Kidney (tissue), 14 donors: ENCODE results near the gene KCP. TPM values are rescaled to one million over a fixed set of nuclear protein-coding genes. Genes with fewer than 3 reads are reported as not detected.

Experiments used
- DNase-seq, 5 donors: peaks; one replicate each; pipeline ENCODE4 v3.0.0-alpha.2; 2013 to 2020
- FAIRE-seq: peaks from 2 replicates; lab custom pipeline; 2012; peaks lifted over from hg19 to GRCh38; lab: Jason Lieb, UNC
- H3K27ac ChIP-seq, 2 donors: one replicate each; pipeline ENCODE4 v1.7.0; 2013; ENCODE audit warnings: low read depth in 2 of 2, low read length in 2 of 2, inconsistent platforms in 1 of 2
- H3K27me3 ChIP-seq: one replicate; pipeline ENCODE4 v1.7.1; 2013; ENCODE audit warnings: low read length, inconsistent platforms; ENCODE audit not compliant: control insufficient read depth, insufficient read depth
- H3K36me3 ChIP-seq, 3 donors: one replicate each; pipeline versions ENCODE4 v1.7.0 to v1.7.1; 2013; ENCODE audit warnings: low read length in 3 of 3, control low read depth in 1 of 3, inconsistent platforms in 1 of 3; ENCODE audit not compliant: insufficient read depth in 3 of 3, control insufficient read depth in 2 of 3
- H3K4me1 ChIP-seq, 3 donors: one replicate each; pipeline versions ENCODE4 v1.7.0 to v1.7.1; 2013; ENCODE audit warnings: low read length in 3 of 3, inconsistent platforms in 1 of 3, low read depth in 1 of 3; ENCODE audit not compliant: control insufficient read depth in 2 of 3, insufficient read depth in 2 of 3
- H3K4me3 ChIP-seq, 3 donors: one replicate each; pipeline versions ENCODE4 v1.7.0 to v1.8.1; 2013; ENCODE audit warnings: low read length in 3 of 3, control low read depth in 1 of 3, inconsistent platforms in 1 of 3
- H3K9ac ChIP-seq, 3 donors: one replicate each; pipeline versions ENCODE4 v1.7.0 to v1.7.1; 2013; ENCODE audit warnings: low read length in 3 of 3, control low read depth in 1 of 3, inconsistent platforms in 1 of 3
- H3K9me3 ChIP-seq, 3 donors: one replicate each; pipeline versions ENCODE4 v1.7.0 to v1.7.1; 2013; ENCODE audit warnings: low read length in 3 of 3, control low read depth in 1 of 3, inconsistent platforms in 1 of 3; ENCODE audit not compliant: control insufficient read depth in 2 of 3, insufficient read depth in 1 of 3
- CTCF ChIP-seq: IDR thresholded peaks from 3 replicates; pipeline ENCODE4 v1.5.1; 2012; ENCODE audit warnings: mild to moderate bottlenecking, moderate library complexity, borderline replicate concordance; ENCODE audit not compliant: insufficient read depth; ENCODE audit errors: extremely low read depth
- intact Hi-C: fragments of 100-400 bp; cut with DNase I; formaldehyde crosslinking; loops from one replicate; pipeline ENCODE4 v1.11.1; 2022
- polyA plus RNA-seq: library from polyadenylated mRNA; stranded (reverse); fragments of 350-450 nt; fragmentation: Illumina TruSeq; extraction: RNeasy Lipid Tissue Mini Kit (QIAGEN cat#74804); gene quantifications from one replicate; pipeline ENCODE4 v1.2.3, GENCODE V29; 2014; ENCODE audit warnings: low read depth, low replicate concordance; ENCODE audit not compliant: insufficient read depth
- total RNA-seq: library from RNA; stranded (reverse); fragmentation: NEBNext Ultra II Directional; extraction: Animal tissue kit (Norgen Biotek cat#: 25700); gene quantifications from one replicate; pipeline ENCODE4 v1.2.1, GENCODE V29; 2021
- donor health status: control.
- donor health status: control.
- donor health status: control.
- donor health status: control.
- donor health status: control.
- donor health status: DM: yes; HTN: yes; CAD: no.
- donor health status: Normal renal cell carcinoma (clear cell type).

Gene KCP
- total and polyA plus RNA-seq, 2 donors from 2014 or later = 7.7 to 44.6 TPM

GRCh38 chr7:128856001-128856718, 54.3 kb downstream of the KCP start:
- no peak for TF ChIP-seq CTCF
- FAIRE-seq (no peak), DNase-seq (no peak)
- Histone ChIP-seq H3K9me3 (no peaks in the 10 kb centered on the region), H3K36me3 (no peaks in the 10 kb centered on the region), H3K4me1 (peaks cover 0 to 6% (median 0%) of the 10 kb centered on the region in 3 donors), H3K27me3 (no peaks in the 10 kb centered on the region), H3K9ac (no peak overlapping the region), H3K27ac (no peak overlapping the region), H3K4me3 (no peak overlapping the region)
- intact Hi-C loops = no loop called here

GRCh38 chr7:128855559-128855958, 55.0 kb downstream of the KCP start:
- Histone ChIP-seq H3K4me1 (peaks cover 0 to 7% (median 0%) of the 10 kb centered on the region in 3 donors), H3K27ac (no peak overlapping the region), H3K36me3 (no peaks in the 10 kb centered on the region), H3K9ac (no peak overlapping the region), H3K9me3 (no peaks in the 10 kb centered on the region), H3K27me3 (no peaks in the 10 kb centered on the region), H3K4me3 (no peak overlapping the region)
- TF ChIP-seq CTCF = no peak
- FAIRE-seq = no peak
- DNase-seq = no peak
- intact Hi-C loops = no loop called here

- Histone ChIP-seq H3K4me1 (peaks cover 0 to 5% (median 0%) of the 10 kb centered on the region in 3 donors), H3K4me3 (no peak overlapping the region), H3K9ac (no peak overlapping the region), H3K36me3 (no peaks in the 10 kb centered on the region), H3K9me3 (no peaks in the 10 kb centered on the region), H3K27ac (no peak overlapping the region), H3K27me3 (no peaks in the 10 kb centered on the region)
- DNase-seq (no peak), FAIRE-seq (no peak)
- no peak for TF ChIP-seq CTCF
- intact Hi-C loops = no loop called here
These were observed 56.1 kb downstream of the KCP start for GRCh38 chr7:128854396-128854795.

- H3K9ac ChIP-seq = no peak overlapping the region
- peaks cover 0 to 5% (median 0%) of the 10 kb centered on the region in 3 donors for H3K4me1 ChIP-seq
- H3K36me3 ChIP-seq = no peaks in the 10 kb centered on the region
- DNase-seq = no peak
- TF ChIP-seq CTCF = no peak
- intact Hi-C loops = no loop called here
- no peak for FAIRE-seq
- no peak overlapping the region for H3K27ac ChIP-seq
- H3K9me3 ChIP-seq = no peaks in the 10 kb centered on the region
- H3K4me3 ChIP-seq = no peak overlapping the region
- no peaks in the 10 kb centered on the region for H3K27me3 ChIP-seq
These were observed 56.7 kb downstream of the KCP start for GRCh38 chr7:128853799-128854198.
